Measurements from ENCODE around the gene ARHGAP24.

The ARHGAP24 gene

DNA sequence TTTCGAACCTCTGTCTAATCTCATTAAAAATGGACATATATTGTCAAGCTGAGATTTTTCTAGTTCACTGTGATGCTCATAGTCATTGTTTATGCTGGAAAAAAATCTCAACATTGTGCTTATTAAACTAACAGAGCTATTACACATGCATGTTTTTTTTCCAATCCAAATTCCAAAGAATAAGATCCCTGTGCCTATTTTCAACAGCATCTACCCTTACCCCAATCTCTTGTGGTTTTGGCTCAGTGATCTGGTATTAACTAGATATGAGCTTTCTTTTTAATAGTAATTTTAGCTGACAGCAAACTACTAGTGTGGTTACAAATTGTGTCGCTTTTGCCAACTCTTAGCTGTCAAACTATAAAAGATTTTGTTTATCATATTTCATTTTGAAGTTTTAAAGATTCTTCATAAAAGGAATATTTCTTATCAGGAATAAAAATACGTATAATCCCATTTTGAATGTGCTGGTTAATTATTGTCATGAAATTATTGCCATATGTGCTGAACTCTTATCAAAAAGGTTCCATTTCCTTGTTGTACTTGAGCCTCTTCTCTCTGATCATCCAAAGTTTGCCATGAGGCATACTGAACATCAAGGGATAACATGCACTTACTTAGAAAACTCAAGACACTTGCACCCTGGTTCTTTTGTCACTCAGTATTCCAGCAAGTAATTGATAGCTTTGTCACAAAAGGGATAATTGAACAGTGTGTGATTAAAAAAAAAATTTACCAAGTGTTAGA lies 241.2 kb downstream of the ARHGAP24 start:
- no peaks in the 10 kb centered on the region for H3K9me3 ChIP-seq (ENCODE audit: severe bottlenecking)
- no peaks in the 10 kb centered on the region for H3K27me3 ChIP-seq (ENCODE audit: insufficient read depth, poor library complexity, severe bottlenecking)
- peaks cover 7% of the 10 kb centered on the region for H3K4me1 ChIP-seq (ENCODE audit: insufficient read depth, poor library complexity, severe bottlenecking)
- no peak overlapping the region for H3K27ac ChIP-seq (ENCODE audit: poor library complexity, severe bottlenecking)
- no peaks in the 10 kb centered on the region for H3K36me3 ChIP-seq (ENCODE audit: low read depth)
- ATAC-seq (ENCODE audit: low read depth) (no peak), DNase-seq (ENCODE audit: low spot score) (no peak)
- H3K4me3 ChIP-seq (ENCODE audit: severe bottlenecking) = no peak overlapping the region
- TF ChIP-seq, protein P1, sequence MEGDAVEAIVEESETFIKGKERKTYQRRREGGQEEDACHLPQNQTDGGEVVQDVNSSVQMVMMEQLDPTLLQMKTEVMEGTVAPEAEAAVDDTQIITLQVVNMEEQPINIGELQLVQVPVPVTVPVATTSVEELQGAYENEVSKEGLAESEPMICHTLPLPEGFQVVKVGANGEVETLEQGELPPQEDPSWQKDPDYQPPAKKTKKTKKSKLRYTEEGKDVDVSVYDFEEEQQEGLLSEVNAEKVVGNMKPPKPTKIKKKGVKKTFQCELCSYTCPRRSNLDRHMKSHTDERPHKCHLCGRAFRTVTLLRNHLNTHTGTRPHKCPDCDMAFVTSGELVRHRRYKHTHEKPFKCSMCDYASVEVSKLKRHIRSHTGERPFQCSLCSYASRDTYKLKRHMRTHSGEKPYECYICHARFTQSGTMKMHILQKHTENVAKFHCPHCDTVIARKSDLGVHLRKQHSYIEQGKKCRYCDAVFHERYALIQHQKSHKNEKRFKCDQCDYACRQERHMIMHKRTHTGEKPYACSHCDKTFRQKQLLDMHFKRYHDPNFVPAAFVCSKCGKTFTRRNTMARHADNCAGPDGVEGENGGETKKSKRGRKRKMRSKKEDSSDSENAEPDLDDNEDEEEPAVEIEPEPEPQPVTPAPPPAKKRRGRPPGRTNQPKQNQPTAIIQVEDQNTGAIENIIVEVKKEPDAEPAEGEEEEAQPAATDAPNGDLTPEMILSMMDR (IDR thresholded peaks at IDR 0.05; ENCODE audit: poor library complexity, severe bottlenecking) = no peak

DNA sequence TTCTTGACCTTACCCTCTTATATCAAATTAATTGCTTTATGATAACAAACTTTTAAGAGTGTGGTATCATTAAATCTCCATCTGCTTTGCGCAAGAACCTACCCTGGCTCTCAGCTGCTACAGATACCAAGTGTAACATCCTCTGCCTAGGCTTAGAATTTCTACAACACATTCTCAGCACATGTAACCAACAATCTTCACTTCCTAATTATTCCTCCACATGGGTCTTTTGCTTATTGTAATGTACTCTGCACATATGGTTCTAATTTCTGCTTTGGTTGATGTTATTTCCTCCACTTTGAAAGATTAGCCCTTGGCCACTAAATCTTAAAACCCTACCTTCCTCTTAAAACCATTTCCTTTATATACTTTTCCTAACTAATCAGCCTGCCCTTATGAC lies 242.4 kb downstream of the ARHGAP24 start:
- TF ChIP-seq, protein P1 (IDR thresholded peaks at IDR 0.05; ENCODE audit: poor library complexity, severe bottlenecking) = no peak
- Histone ChIP-seq H3K27ac (ENCODE audit: poor library complexity, severe bottlenecking) (no peak overlapping the region), H3K9me3 (ENCODE audit: severe bottlenecking) (no peaks in the 10 kb centered on the region), H3K36me3 (ENCODE audit: low read depth) (no peaks in the 10 kb centered on the region), H3K27me3 (ENCODE audit: insufficient read depth, poor library complexity, severe bottlenecking) (no peaks in the 10 kb centered on the region), H3K4me1 (ENCODE audit: insufficient read depth, poor library complexity, severe bottlenecking) (peaks cover 7% of the 10 kb centered on the region), H3K4me3 (ENCODE audit: severe bottlenecking) (no peak overlapping the region)
- DNase-seq (ENCODE audit: low spot score) (no peak), ATAC-seq (ENCODE audit: low read depth) (no peak)

DNA sequence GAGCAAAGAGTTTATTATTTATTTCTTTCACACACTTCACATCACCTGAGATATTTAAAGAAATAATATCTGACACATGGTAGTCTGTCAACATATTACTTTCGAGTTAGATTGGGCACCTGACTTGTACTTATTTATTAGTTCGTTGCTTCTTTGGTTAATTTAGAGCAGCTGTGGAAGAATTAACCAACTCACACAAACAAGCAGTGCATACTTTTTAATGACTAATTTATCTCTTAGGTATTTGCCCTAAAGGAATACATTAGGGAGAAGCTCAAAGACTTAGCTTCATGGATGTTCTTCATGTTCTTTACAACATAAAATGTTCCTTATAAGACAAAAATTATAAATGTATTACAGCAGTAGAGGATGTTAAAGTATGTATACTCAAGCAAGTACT lies 242.9 kb downstream of the ARHGAP24 start:
- H3K9me3 ChIP-seq (ENCODE audit: severe bottlenecking) = no peaks in the 10 kb centered on the region
- no peak for DNase-seq (ENCODE audit: low spot score)

DNA sequence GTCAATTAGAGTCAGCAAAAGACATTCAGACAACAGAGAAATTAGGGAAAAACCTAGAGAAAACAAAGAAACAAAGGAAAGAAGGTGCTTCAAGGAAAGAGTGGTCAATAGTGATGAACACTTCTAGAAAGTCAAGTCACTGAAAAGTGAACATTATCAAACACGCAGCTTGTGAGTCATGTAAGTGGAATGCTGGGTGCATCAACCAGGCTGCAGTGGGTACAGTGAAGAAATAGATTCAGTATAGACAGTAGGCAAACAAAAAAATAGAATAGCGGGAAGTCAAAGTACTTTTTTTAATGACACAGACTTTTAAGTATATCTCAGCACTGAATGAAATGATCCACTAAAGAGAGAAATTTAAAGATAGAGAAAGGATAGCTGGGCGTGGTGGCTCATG lies 245.8 kb downstream of the ARHGAP24 start:
- ATAC-seq (ENCODE audit: low read depth) (peak; percentile 84), DNase-seq (ENCODE audit: low spot score) (no peak)
- H3K4me3 ChIP-seq (ENCODE audit: severe bottlenecking) = no peak overlapping the region
- no peak overlapping the region for H3K27ac ChIP-seq (ENCODE audit: poor library complexity, severe bottlenecking)
- H3K27me3 ChIP-seq (ENCODE audit: insufficient read depth, poor library complexity, severe bottlenecking) = no peaks in the 10 kb centered on the region
- TF ChIP-seq, protein P1 (IDR thresholded peaks at IDR 0.05; ENCODE audit: poor library complexity, severe bottlenecking) = no peak
- no peaks in the 10 kb centered on the region for H3K36me3 ChIP-seq (ENCODE audit: low read depth)
- peaks cover 7% of the 10 kb centered on the region for H3K4me1 ChIP-seq (ENCODE audit: insufficient read depth, poor library complexity, severe bottlenecking)
- no peaks in the 10 kb centered on the region for H3K9me3 ChIP-seq (ENCODE audit: severe bottlenecking)

More for the DNA sequence above, 242.9 kb downstream of the ARHGAP24 start:
- TF ChIP-seq, protein P1 (IDR thresholded peaks at IDR 0.05; ENCODE audit: poor library complexity, severe bottlenecking) = no peak
- H3K27me3 ChIP-seq (ENCODE audit: insufficient read depth, poor library complexity, severe bottlenecking) = no peaks in the 10 kb centered on the region
- H3K36me3 ChIP-seq (ENCODE audit: low read depth) = no peaks in the 10 kb centered on the region
- no peak overlapping the region for H3K27ac ChIP-seq (ENCODE audit: poor library complexity, severe bottlenecking)
- peaks cover 7% of the 10 kb centered on the region for H3K4me1 ChIP-seq (ENCODE audit: insufficient read depth, poor library complexity, severe bottlenecking)
- no peak for ATAC-seq (ENCODE audit: low read depth)
- H3K4me3 ChIP-seq (ENCODE audit: severe bottlenecking) = no peak overlapping the region

DNA sequence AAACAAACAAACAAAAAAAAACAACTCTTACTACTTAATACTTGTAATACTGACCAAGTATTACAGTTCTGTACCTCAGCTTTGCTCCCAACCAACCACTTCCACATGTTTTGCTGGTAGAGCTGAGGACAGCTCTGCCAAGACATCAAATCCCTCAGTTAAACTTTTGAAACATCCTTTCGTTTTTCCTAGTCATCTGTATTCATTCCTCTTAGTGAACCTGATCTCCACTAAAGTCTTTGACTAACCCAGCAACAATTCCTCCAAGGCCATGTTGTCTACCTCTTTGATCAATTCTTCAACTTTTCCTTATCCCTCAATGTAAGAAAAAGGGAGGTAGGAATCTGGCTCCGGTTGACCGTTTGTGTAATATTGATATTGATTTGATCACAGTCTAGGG lies 247.5 kb downstream of the ARHGAP24 start:
- DNase-seq (ENCODE audit: low spot score) = no peak
- no peak overlapping the region for H3K27ac ChIP-seq (ENCODE audit: poor library complexity, severe bottlenecking)
- no peak for ATAC-seq (ENCODE audit: low read depth)
- H3K4me3 ChIP-seq (ENCODE audit: severe bottlenecking) = no peak overlapping the region
- no peaks in the 10 kb centered on the region for H3K36me3 ChIP-seq (ENCODE audit: low read depth)
- no peaks in the 10 kb centered on the region for H3K9me3 ChIP-seq (ENCODE audit: severe bottlenecking)
- H3K27me3 ChIP-seq (ENCODE audit: insufficient read depth, poor library complexity, severe bottlenecking) = no peaks in the 10 kb centered on the region
- TF ChIP-seq, protein P1 (IDR thresholded peaks at IDR 0.05; ENCODE audit: poor library complexity, severe bottlenecking) = no peak
- peaks cover 7% of the 10 kb centered on the region for H3K4me1 ChIP-seq (ENCODE audit: insufficient read depth, poor library complexity, severe bottlenecking)
